WTC11 (cell line): ENCODE data around the gene TBC1D14. TPM values are rescaled to one million over a fixed set of nuclear protein-coding genes. Genes with fewer than 3 reads are reported as not detected.

Source experiments
- ATAC-seq: fragments of 200-7000 bp; cut with Tn5 transposase; 2 replicates; pipeline ENCODE4 v1.10.0; 2021; ENCODE audit warnings: mild to moderate bottlenecking, moderate library complexity
- CTCF ChIA-PET: fragments of 300-600 bp; sonication (Branson Sonifier 250); formaldehyde crosslinking; loops from one replicate; lab custom pipeline; 2021; ENCODE audit warnings: antibody characterized with exemption; lab: Charles Lee
- POLR2A ChIA-PET: fragments of 350-600 bp; sonication (Branson Sonifier 250); formaldehyde crosslinking; loops from one replicate; lab custom pipeline; 2021; ENCODE audit warnings: antibody characterized with exemption; lab: Charles Lee
- DNase-seq: peaks from one replicate; pipeline ENCODE4 v3.0.0; 2021; ENCODE audit warnings: low spot score
- H3K27ac Mint-ChIP-seq: 2 replicates; pipeline ENCODE4 v1.8.0; 2021; ENCODE audit warnings: mixed read lengths
- H3K27me3 Mint-ChIP-seq: 2 replicates; pipeline ENCODE4 v1.8.0; 2021; ENCODE audit warnings: low read depth, mild to moderate bottlenecking, moderate library complexity, mixed read lengths
- H3K36me3 Mint-ChIP-seq: 2 replicates; pipeline ENCODE4 v1.8.0; 2021; ENCODE audit warnings: mixed read lengths
- H3K4me1 Mint-ChIP-seq: 2 replicates; pipeline ENCODE4 v1.8.0; 2022; ENCODE audit warnings: mixed read lengths
- H3K4me3 Mint-ChIP-seq: 2 replicates; pipeline ENCODE4 v1.8.0; 2021; ENCODE audit warnings: mild to moderate bottlenecking, moderate library complexity, mixed read lengths
- H3K9me3 Mint-ChIP-seq: 2 replicates; pipeline ENCODE4 v1.8.0; 2021; ENCODE audit warnings: mixed read lengths
- AFF4 ChIP-seq: sonication (generic); formaldehyde crosslinking; IDR thresholded peaks from 2 replicates; pipeline ENCODE4 v1.8.1; 2023; ENCODE audit warnings: mild to moderate bottlenecking, missing genetic modification reagents, borderline replicate concordance
- CBFB ChIP-seq: sonication (generic); formaldehyde crosslinking; IDR thresholded peaks from 2 replicates; pipeline ENCODE4 v1.8.1; 2022; ENCODE audit warnings: mild to moderate bottlenecking, low read depth, missing genetic modification reagents
- CDX4 ChIP-seq: fragments of 250-450 bp; sonication (Bioruptor Pico); IDR thresholded peaks from 2 replicates; pipeline ENCODE4 v1.9.0; 2021; ENCODE audit warnings: moderate library complexity, mild to moderate bottlenecking, inconsistent platforms, borderline replicate concordance
- ELF4 ChIP-seq: sonication (generic); formaldehyde crosslinking; IDR thresholded peaks from 2 replicates; pipeline ENCODE4 v1.8.1; 2022; ENCODE audit warnings: low read depth, mild to moderate bottlenecking, moderate library complexity, missing genetic modification reagents
- ESRRA ChIP-seq: sonication (generic); formaldehyde crosslinking; IDR thresholded peaks from 2 replicates; pipeline ENCODE4 v1.8.1; 2022; ENCODE audit warnings: mild to moderate bottlenecking, missing genetic modification reagents, borderline replicate concordance
- FOXJ3 ChIP-seq: sonication (generic); formaldehyde crosslinking; IDR thresholded peaks from 2 replicates; pipeline ENCODE4 v1.9.0; 2021; ENCODE audit warnings: missing genetic modification reagents, mild to moderate bottlenecking, borderline replicate concordance
- FOXP1 ChIP-seq: sonication (generic); formaldehyde crosslinking; IDR thresholded peaks from 2 replicates; pipeline ENCODE4 v1.8.0; 2022; ENCODE audit warnings: missing genetic modification reagents, mild to moderate bottlenecking, moderate library complexity, borderline replicate concordance
- FOXP4 ChIP-seq: sonication (generic); formaldehyde crosslinking; IDR thresholded peaks from 2 replicates; pipeline ENCODE4 v1.8.0; 2022; ENCODE audit warnings: mild to moderate bottlenecking, missing genetic modification reagents
- HMGA2 ChIP-seq: fragments of 250-450 bp; sonication (Bioruptor Pico); IDR thresholded peaks from 2 replicates; pipeline ENCODE4 v1.4.0; 2021; ENCODE audit warnings: mild to moderate bottlenecking, moderate library complexity
- MLX ChIP-seq: sonication (generic); formaldehyde crosslinking; IDR thresholded peaks from 2 replicates; pipeline ENCODE4 v1.8.1; 2023; ENCODE audit warnings: mild to moderate bottlenecking, missing genetic modification reagents, moderate library complexity
- NFATC4 ChIP-seq: fragments of 250-450 bp; sonication (Bioruptor Pico); IDR thresholded peaks from 2 replicates; pipeline ENCODE4 v1.9.0; 2021; ENCODE audit warnings: mild to moderate bottlenecking
- NR3C1 ChIP-seq: sonication (generic); formaldehyde crosslinking; conservative IDR thresholded peaks from 2 replicates; pipeline ENCODE4 v1.8.1; 2023; ENCODE audit warnings: low read depth, mild to moderate bottlenecking, missing genetic modification reagents
- PRDM15 ChIP-seq: sonication (generic); formaldehyde crosslinking; IDR thresholded peaks from 2 replicates; pipeline ENCODE4 v1.8.0; 2022; ENCODE audit warnings: missing genetic modification reagents
- PREB ChIP-seq: sonication (generic); formaldehyde crosslinking; IDR thresholded peaks from 2 replicates; pipeline ENCODE4 v1.8.1; 2022; ENCODE audit warnings: mild to moderate bottlenecking, missing genetic modification reagents, moderate library complexity, borderline replicate concordance
- RORB ChIP-seq: fragments of 250-450 bp; sonication (Bioruptor Pico); IDR thresholded peaks from 2 replicates; pipeline ENCODE4 v1.9.0; 2021; ENCODE audit warnings: mild to moderate bottlenecking
- ZNF317 ChIP-seq: sonication (generic); formaldehyde crosslinking; IDR thresholded peaks from 2 replicates; pipeline ENCODE4 v1.8.1; 2023; ENCODE audit warnings: low read depth, mild to moderate bottlenecking, moderate library complexity, missing genetic modification reagents, borderline replicate concordance
- ZNF671 ChIP-seq: fragments of 250-450 bp; sonication (Bioruptor Pico); IDR thresholded peaks from 2 replicates; pipeline ENCODE4 v1.8.0; 2021; ENCODE audit warnings: mild to moderate bottlenecking
- total RNA-seq: library from RNA; stranded (reverse); gene quantifications from 3 replicates; pipeline ENCODE4 v1.2.3, GENCODE V29; 2021

TBC1D14 gene
- total RNA-seq, 1 experiment from 2014 or later: 45.1 TPM

- POLR2A ChIA-PET: no interaction called here
- H3K27ac Mint-ChIP-seq: no peak overlapping the region
- no peak for TF ChIP-seq MLX (CRISPR knock-in tag)
- TF ChIP-seq FOXP1 (CRISPR knock-in tag): no peak
- TF ChIP-seq NR3C1 (CRISPR knock-in tag): no peak
- TF ChIP-seq ELF4 (CRISPR knock-in tag): no peak
- TF ChIP-seq AFF4 (CRISPR knock-in tag): no peak
- TF ChIP-seq NFATC4: no peak
- no peak for TF ChIP-seq ESRRA
- TF ChIP-seq FOXP4: no peak
- no peak for TF ChIP-seq HMGA2 (CRISPR knock-in tag)
- TF ChIP-seq ZNF671 (CRISPR knock-in tag): no peak
- no peak for TF ChIP-seq CDX4 (CRISPR knock-in tag)
- TF ChIP-seq FOXJ3 (CRISPR knock-in tag): no peak
- no peak for TF ChIP-seq PREB (CRISPR knock-in tag)
- no peak for TF ChIP-seq PRDM15 (CRISPR knock-in tag)
- TF ChIP-seq ZNF317: no peak
- TF ChIP-seq RORB (CRISPR knock-in tag): no peak
- TF ChIP-seq CBFB (CRISPR knock-in tag): no peak
These were observed 13.6 kb upstream of the TBC1D14 start for GRCh38 chr4:6896035-6896434.

More at GRCh38 chr4:6896035-6896434, 13.6 kb upstream of the TBC1D14 start:
- no peaks in the 10 kb centered on the region for H3K27me3 Mint-ChIP-seq
- peaks cover 2% of the 10 kb centered on the region; the same call in 1 of the 2 replicates for H3K9me3 Mint-ChIP-seq
- H3K4me3 Mint-ChIP-seq: no peak overlapping the region
- CTCF ChIA-PET: no interaction called here
- no peaks in the 10 kb centered on the region for H3K36me3 Mint-ChIP-seq
- peaks cover 3% of the 10 kb centered on the region for H3K4me1 Mint-ChIP-seq
- no peak for DNase-seq
- no peak for ATAC-seq
